ENCODE data around the gene WDR19.
A peak's percentile ranks its signal among the peaks of the same experiment; 100 is the strongest.
"Not testable (repeated sequence)": the region's sequence is repeated elsewhere in the genome, so short reads cannot be mapped to it uniquely, and the experiment has no call there.

WDR19 gene

GRCh38 chr4:39243462-39243861, 61.1 kb downstream of the WDR19 start:
- DNase-seq (ENCODE audit: low read depth), result no peak
- no peak overlapping the region for H3K4me3 ChIP-seq (ENCODE audit: low read length)
- TF ChIP-seq CTCF (conservative IDR thresholded peaks at IDR 0.05; ENCODE audit: low read length), result no peak

- DNase-seq (ENCODE audit: low read depth), result peak; percentile 39
- 0 out of 2 replicates have a peak, but pooled peaks have one; percentile 9 for TF ChIP-seq CTCF (conservative IDR thresholded peaks at IDR 0.05; ENCODE audit: low read length)
- no peak overlapping the region for H3K4me3 ChIP-seq (ENCODE audit: low read length)
Observed at GRCh38 chr4:39255266-39255665, 72.9 kb downstream of the WDR19 start.

GRCh38 chr4:39255871-39256270, 73.5 kb downstream of the WDR19 start:
- no peak for DNase-seq (ENCODE audit: low read depth)
- TF ChIP-seq CTCF (conservative IDR thresholded peaks at IDR 0.05; ENCODE audit: low read length), result no peak
- no peak overlapping the region for H3K4me3 ChIP-seq (ENCODE audit: low read length)

- H3K4me3 ChIP-seq (ENCODE audit: low read length), result no peak overlapping the region
- TF ChIP-seq CTCF (conservative IDR thresholded peaks at IDR 0.05; ENCODE audit: low read length), result no peak
- DNase-seq (ENCODE audit: low read depth), result peak; percentile 14
Observed at GRCh38 chr4:39256436-39256835, 74.1 kb downstream of the WDR19 start.

GRCh38 chr4:39259571-39260330, 77.4 kb downstream of the WDR19 start:
- peak; percentile 45 for DNase-seq (ENCODE audit: low read depth)
- TF ChIP-seq CTCF (conservative IDR thresholded peaks at IDR 0.05; ENCODE audit: low read length), result no peak
- no peak overlapping the region for H3K4me3 ChIP-seq (ENCODE audit: low read length)

- DNase-seq (ENCODE audit: low read depth), result no peak
- no peak for TF ChIP-seq CTCF (conservative IDR thresholded peaks at IDR 0.05; ENCODE audit: low read length)
- no peak overlapping the region for H3K4me3 ChIP-seq (ENCODE audit: low read length)
Observed at GRCh38 chr4:39263895-39264294, 81.6 kb downstream of the WDR19 start.

- TF ChIP-seq CTCF (conservative IDR thresholded peaks at IDR 0.05; ENCODE audit: low read length), result no peak
Observed at GRCh38 chr4:39274503-39274902, 92.2 kb downstream of the WDR19 start.

GRCh38 chr4:39277661-39278060, 95.3 kb downstream of the WDR19 start:
- DNase-seq (ENCODE audit: low read depth); H3K4me3 ChIP-seq (ENCODE audit: low read length): not testable (repeated sequence)

More at GRCh38 chr4:39274503-39274902, 92.2 kb downstream of the WDR19 start:
- H3K4me3 ChIP-seq (ENCODE audit: low read length), result no peak overlapping the region
- no peak for DNase-seq (ENCODE audit: low read depth)
